ENCODE results near the gene IL17RC. TPM values are rescaled to one million over a fixed set of nuclear protein-coding genes. Genes with fewer than 3 reads are reported as not detected.
"Not testable (repeated sequence)": the region's sequence is repeated elsewhere in the genome, so short reads cannot be mapped to it uniquely, and the experiment has no call there.

The IL17RC gene
- polyA plus RNA-seq, 3 donors, result 20.7 to 71.8 (median 41.2) TPM

GRCh38 chr3:9890249-9891071 lies 26.4 kb upstream of the IL17RC start, which contains the start of gene JAGN1:
Gene JAGN1 (plus strand): TSS chr3:9890610. CDS start chr3:9890723, 113 bp downstream.
- peak within 1 kb of the TSS; percentile 86 for H3K27ac ChIP-seq (ENCODE audit: low read depth, low read length)
- WGBS, 3 donors, result 0% methylated on average over 47 to 62 of the region's 62 CpGs

GRCh38 chr3:9891072-9891622 lies 25.8 kb upstream of the IL17RC start:
- WGBS, 3 donors, result 4 to 12% (median 10%) methylated on average over 12 of the region's 12 CpGs
- no peak overlapping the region for H3K27ac ChIP-seq (ENCODE audit: low read depth, low read length)

GRCh38 chr3:9893739-9894138 lies 23.2 kb upstream of the IL17RC start:
- 49 to 86% (median 61%) methylated on average over 1 of the region's 1 CpG for WGBS, 3 donors
- H3K27ac ChIP-seq (ENCODE audit: low read depth, low read length), result no peak overlapping the region

- H3K27ac ChIP-seq (ENCODE audit: low read depth, low read length), result not testable (repeated sequence)
- WGBS, 3 donors, result 97% methylated on average over 3 of the region's 3 CpGs
Measured at GRCh38 chr3:9895715-9896114, 21.2 kb upstream of the IL17RC start.

GRCh38 chr3:9896755-9897407 lies 20.0 kb upstream of the IL17RC start:
- 79 to 88% (median 82%) methylated on average over 10 of the region's 10 CpGs for WGBS, 3 donors

GRCh38 chr3:9897408-9898372 lies 19.2 kb upstream of the IL17RC start:
- WGBS, 3 donors, result 20 to 64% (median 45%) methylated on average over 4 of the region's 4 CpGs
- H3K27ac ChIP-seq (ENCODE audit: low read depth, low read length), result no peak overlapping the region

More at GRCh38 chr3:9896755-9897407, 20.0 kb upstream of the IL17RC start:
- not testable (repeated sequence) for H3K27ac ChIP-seq (ENCODE audit: low read depth, low read length)

GRCh38 chr3:9898467-9899241 lies 18.2 kb upstream of the IL17RC start:
- H3K27ac ChIP-seq (ENCODE audit: low read depth, low read length), result no peak overlapping the region
- 31 to 56% (median 48%) methylated on average over 8 of the region's 8 CpGs for WGBS, 3 donors

- 48 to 55% (median 54%) methylated on average over 3 of the region's 3 CpGs for WGBS, 3 donors
- H3K27ac ChIP-seq (ENCODE audit: low read depth, low read length), result no peak overlapping the region
Measured at GRCh38 chr3:9899289-9899791, 17.6 kb upstream of the IL17RC start.

GRCh38 chr3:9900965-9901415 lies 15.9 kb upstream of the IL17RC start:
- H3K27ac ChIP-seq (ENCODE audit: low read depth, low read length), result not testable (repeated sequence)
- 57 to 95% (median 92%) methylated on average over 6 of the region's 6 CpGs for WGBS, 3 donors

- 44 to 66% (median 47%) methylated on average over 5 of the region's 5 CpGs for WGBS, 3 donors
Measured at GRCh38 chr3:9901967-9902366, 14.9 kb upstream of the IL17RC start.

GRCh38 chr3:9902372-9903237 lies 14.3 kb upstream of the IL17RC start, which contains the start of gene IL17RE:
Gene IL17RE (plus strand): TSS chr3:9902848. CDS start chr3:9902933, 85 bp downstream.
- 12 to 62% (median 46%) methylated on average over 13 of the region's 13 CpGs for WGBS, 3 donors
- H3K27ac ChIP-seq (ENCODE audit: low read depth, low read length), result no peak within 1 kb of the TSS

More at GRCh38 chr3:9901967-9902366, 14.9 kb upstream of the IL17RC start:
- no peak overlapping the region for H3K27ac ChIP-seq (ENCODE audit: low read depth, low read length)

GRCh38 chr3:9903238-9903624 lies 13.7 kb upstream of the IL17RC start:
- WGBS, 3 donors, result 7 to 20% (median 19%) methylated on average over 4 of the region's 4 CpGs
- H3K27ac ChIP-seq (ENCODE audit: low read depth, low read length), result no peak overlapping the region

- WGBS, 3 donors, result 63 to 91% (median 90%) methylated on average over 4 of the region's 4 CpGs
Measured at GRCh38 chr3:9903904-9904303, 13.0 kb upstream of the IL17RC start.

GRCh38 chr3:9906480-9906879 lies 10.4 kb upstream of the IL17RC start:
- H3K27ac ChIP-seq (ENCODE audit: low read depth, low read length), result no peak overlapping the region
- 89 to 93% (median 90%) methylated on average over 5 of the region's 5 CpGs for WGBS, 3 donors

More at GRCh38 chr3:9903904-9904303, 13.0 kb upstream of the IL17RC start:
- H3K27ac ChIP-seq (ENCODE audit: low read depth, low read length), result no peak overlapping the region

- no peak overlapping the region for H3K27ac ChIP-seq (ENCODE audit: low read depth, low read length)
- whole genome bisulfite sequencing, 3 donors, result 91 to 100% (median 94%) methylated on average over 3 of the region's 3 CpGs
Measured at GRCh38 chr3:9908286-9908685, 8.6 kb upstream of the IL17RC start.
